ENCODE results near the gene SH3BGRL3. TPM values are rescaled to one million over a fixed set of nuclear protein-coding genes. Genes with fewer than 3 reads are reported as not detected.

Gene SH3BGRL3
- total RNA-seq, 4 donors from 2014 or later: 31.6 to 60.2 (median 44.0) TPM

GRCh38 chr1:26317612-26318337 is 37.9 kb downstream of the SH3BGRL3 start, which contains the start of gene CD52:
TSS of gene CD52 (plus strand) at chr1:26317958. CDS start at chr1:26318018, 60 bp downstream.
- Histone ChIP-seq H3K36me3 (no peaks in the 10 kb centered on the region), H3K4me1 (peaks cover 0 to 12% (median 6%) of the 10 kb centered on the region in 3 donors), H3K27me3 (peaks cover 20% of the 10 kb centered on the region), H3K9me3 (no peaks in the 10 kb centered on the region), H3K4me3 (peak within 1 kb of the TSS in 1 of 2 donors; percentile 19), H3K27ac (peak within 1 kb of the TSS in 1 of 4 donors; percentile 36)
- no peak for TF ChIP-seq POLR2AphosphoS5 (IDR thresholded peaks at IDR 0.05)
- no peak for TF ChIP-seq CTCF (IDR thresholded peaks at IDR 0.05)
- no peak for TF ChIP-seq EP300 (IDR thresholded peaks at IDR 0.05)
- no peak for TF ChIP-seq POLR2A (IDR thresholded peaks at IDR 0.05)
- WGBS, 2 donors (ENCODE audit: low coverage in 1 of 2): 58 to 59% methylated on average over 4 to 5 of the region's 12 CpGs
- ATAC-seq: no peak

- no peaks in the 10 kb centered on the region for H3K9me3 ChIP-seq
- H3K4me3 ChIP-seq: peak overlapping the region in 1 of 2 donors; percentile 19
- peaks cover 24% of the 10 kb centered on the region for H3K27me3 ChIP-seq
- TF ChIP-seq POLR2AphosphoS5 (IDR thresholded peaks at IDR 0.05): no peak
- TF ChIP-seq POLR2A (IDR thresholded peaks at IDR 0.05): no peak
- TF ChIP-seq CTCF (IDR thresholded peaks at IDR 0.05): no peak
- TF ChIP-seq EP300 (IDR thresholded peaks at IDR 0.05): no peak
- H3K27ac ChIP-seq: peak overlapping the region in 1 of 4 donors; percentile 36
- no peaks in the 10 kb centered on the region for H3K36me3 ChIP-seq
- ATAC-seq: no peak
- 50% methylated on average over 1 of the region's 9 CpGs; no CpG with 5 or more reads in 1 of the 2 donors for WGBS, 2 donors (ENCODE audit: low coverage in 1 of 2)
- peaks cover 0 to 12% (median 6%) of the 10 kb centered on the region in 3 donors for H3K4me1 ChIP-seq
Observed at GRCh38 chr1:26318338-26319064, 38.6 kb downstream of the SH3BGRL3 start.

GRCh38 chr1:26320896-26321295 is 41.0 kb downstream of the SH3BGRL3 start:
- H3K36me3 ChIP-seq: no peaks in the 10 kb centered on the region
- H3K27me3 ChIP-seq: peaks cover 34% of the 10 kb centered on the region
- no CpG with 5 or more reads among the region's 2 CpGs for WGBS, 2 donors (ENCODE audit: low coverage in 1 of 2)
- peak overlapping the region in 1 of 4 donors; percentile 12 for H3K27ac ChIP-seq
- ATAC-seq: no peak
- TF ChIP-seq CTCF (IDR thresholded peaks at IDR 0.05): no peak
- no peak for TF ChIP-seq POLR2AphosphoS5 (IDR thresholded peaks at IDR 0.05)
- H3K4me1 ChIP-seq: peaks cover 0 to 12% (median 6%) of the 10 kb centered on the region in 3 donors
- H3K4me3 ChIP-seq: no peak overlapping the region
- H3K9me3 ChIP-seq: no peaks in the 10 kb centered on the region

GRCh38 chr1:26321315-26322041 is 41.6 kb downstream of the SH3BGRL3 start:
- Histone ChIP-seq H3K27me3 (peaks cover 35% of the 10 kb centered on the region), H3K4me3 (no peak overlapping the region), H3K36me3 (no peaks in the 10 kb centered on the region), H3K9me3 (no peaks in the 10 kb centered on the region), H3K4me1 (peaks cover 0 to 12% (median 6%) of the 10 kb centered on the region in 3 donors), H3K27ac (peak overlapping the region in 1 of 4 donors; percentile 12)
- TF ChIP-seq CTCF (IDR thresholded peaks at IDR 0.05): peak in 3 of 4 experiments; percentile 88 to 93 (median 91)
- TF ChIP-seq POLR2A (IDR thresholded peaks at IDR 0.05): no peak
- ATAC-seq: peak; percentile 92
- 14 to 29% methylated on average over 5 to 7 of the region's 16 CpGs for WGBS, 2 donors (ENCODE audit: low coverage in 1 of 2)
